Keratinocyte (primary cell): ENCODE results near the gene ENKD1. TPM values are rescaled to one million over a fixed set of nuclear protein-coding genes. Genes with fewer than 3 reads are reported as not detected.

Experiments used
- DNase-seq: peaks from one replicate; pipeline ENCODE4 v3.0.0-alpha.2; 2011; ENCODE audit warnings: low read depth, missing footprints, low spot score
- FAIRE-seq: peaks from 2 replicates; lab custom pipeline; 2011; peaks lifted over from hg19 to GRCh38; lab: Jason Lieb, UNC
- H2AFZ ChIP-seq: 2 replicates; pipeline ENCODE4 v1.6.0; 2012; ENCODE audit warnings: low read length, control low read depth, inconsistent platforms; ENCODE audit not compliant: control insufficient read depth
- H3K27ac ChIP-seq: 2 replicates; pipeline ENCODE4 v1.5.1; 2011; ENCODE audit warnings: low read length; ENCODE audit not compliant: control insufficient read depth, insufficient read depth
- H3K27me3 ChIP-seq: 3 replicates; pipeline ENCODE4 v1.6.0; 2011; ENCODE audit warnings: low read length; ENCODE audit not compliant: control insufficient read depth, insufficient read depth; ENCODE audit errors: extremely low read depth
- H3K36me3 ChIP-seq, 2 experiments: 2 replicates in 1 of 2; 3 replicates in 1 of 2; pipeline ENCODE4 v1.5.1; 2011; ENCODE audit warnings: low read length in 2 of 2, mild to moderate bottlenecking in 1 of 2; ENCODE audit not compliant: control insufficient read depth in 2 of 2, insufficient read depth in 2 of 2; ENCODE audit errors: extremely low read depth in 1 of 2
- H3K4me1 ChIP-seq: 3 replicates; pipeline ENCODE4 v1.5.1; 2011; ENCODE audit warnings: low read length; ENCODE audit not compliant: control insufficient read depth, insufficient read depth; ENCODE audit errors: extremely low read depth
- H3K4me2 ChIP-seq: 3 replicates; pipeline ENCODE4 v1.6.0; 2011; ENCODE audit warnings: low read depth, low read length; ENCODE audit not compliant: control insufficient read depth, insufficient read depth; ENCODE audit errors: extremely low read depth
- H3K4me3 ChIP-seq, 3 experiments: fragments of 200-600 bp in 1 of 3; sonication (generic) in 1 of 3; 2 replicates in 2 of 3; 3 replicates in 1 of 3; pipeline ENCODE4 v1.5.1; 2011 to 2016; ENCODE audit warnings: low read length in 3 of 3, mild to moderate bottlenecking in 3 of 3, control low read depth in 2 of 3, inconsistent platforms in 1 of 3, low read depth in 1 of 3, mixed read lengths in 1 of 3, mixed run types in 1 of 3, moderate library complexity in 1 of 3; ENCODE audit not compliant: control insufficient read depth in 2 of 3, insufficient read depth in 2 of 3; ENCODE audit errors: extremely low read depth in 1 of 3
- H3K79me2 ChIP-seq: 2 replicates; pipeline ENCODE4 v1.6.0; 2012; ENCODE audit warnings: low read length; ENCODE audit not compliant: control insufficient read depth, insufficient read depth
- H3K9ac ChIP-seq: 3 replicates; pipeline ENCODE4 v1.6.0; 2011; ENCODE audit warnings: low read length; ENCODE audit not compliant: control insufficient read depth, insufficient read depth; ENCODE audit errors: extremely low read depth
- H3K9me1 ChIP-seq: 3 replicates; pipeline ENCODE4 v1.6.0; 2011; ENCODE audit warnings: low read length; ENCODE audit not compliant: control insufficient read depth, insufficient read depth; ENCODE audit errors: extremely low read depth
- H3K9me3 ChIP-seq: 2 replicates; pipeline ENCODE4 v1.5.1; 2012; ENCODE audit warnings: low read depth, low read length; ENCODE audit not compliant: control insufficient read depth
- H4K20me1 ChIP-seq: 3 replicates; pipeline ENCODE4 v1.6.0; 2011; ENCODE audit warnings: low read length; ENCODE audit not compliant: control insufficient read depth, insufficient read depth; ENCODE audit errors: extremely low read depth
- CTCF ChIP-seq, 3 experiments: IDR thresholded peaks in 1 of 3; conservative IDR thresholded peaks in 1 of 3; optimal IDR thresholded peaks in 1 of 3; 2 replicates in 2 of 3; 3 replicates in 1 of 3; pipeline versions ENCODE3 to v1.5.1; 2011; ENCODE audit warnings: low read length in 3 of 3, mild to moderate bottlenecking in 3 of 3, moderate library complexity in 2 of 3, control low read depth in 1 of 3, inconsistent platforms in 1 of 3; ENCODE audit not compliant: insufficient read depth in 2 of 3; ENCODE audit errors: extremely low read depth in 1 of 3
- EZH2 ChIP-seq: IDR thresholded peaks from one replicate; pipeline ENCODE4 v1.6.1; 2012; ENCODE audit warnings: inconsistent platforms, mild to moderate bottlenecking, low read length, moderate library complexity
- dilution Hi-C: fragments of 300-500 bp; cut with MboI; formaldehyde crosslinking; loops from one replicate; pipeline ENCODE4 v1.7.0; 2020; ENCODE audit warnings: low sequenced_read_pairs; ENCODE audit not compliant: extremely low pct_ligation_motif_present
- polyA plus RNA-seq, 5 experiments: library from polyadenylated mRNA; depleted of rRNA in 3 of 5; stranded (reverse) in 3 of 5; stranded (forward) in 1 of 5; unstranded in 1 of 5; fragments of >200 nt; gene quantifications; 1 replicate in 1 of 5; 2 replicates in 3 of 5; 3 replicates in 1 of 5; pipeline versions ENCODE4 v1.2.1 to v1.2.3, GENCODE V29; 2011 to 2012; ENCODE audit warnings: missing spikeins in 2 of 5, low read depth in 1 of 5, low replicate concordance in 1 of 5

ENKD1 gene
- polyA plus RNA-seq, 1 donor (not counting 4 experiments of a cell fraction or from before 2014, with no cell fraction given) = 4.4 TPM

GRCh38 chr16:67685388-67686112, 19.0 kb upstream of the ENKD1 start:
- dilution Hi-C loops = no loop called here
- Histone ChIP-seq H3K27me3 (no peaks in the 10 kb centered on the region), H3K4me3 (no peak overlapping the region), H3K4me2 (no peak overlapping the region), H3K79me2 (peaks cover 4% of the 10 kb centered on the region), H3K4me1 (peaks cover 9% of the 10 kb centered on the region), H3K27ac (no peak overlapping the region), H3K9ac (no peak overlapping the region), H4K20me1 (no peaks in the 10 kb centered on the region), H3K9me3 (no peaks in the 10 kb centered on the region), H3K36me3 (peaks cover 4 to 6% of the 10 kb centered on the region in 2 experiments), H2AFZ (no peak overlapping the region), H3K9me1 (no peaks in the 10 kb centered on the region)
- DNase-seq (no peak), FAIRE-seq (no peak)
- no peak for TF ChIP-seq CTCF (optimal IDR thresholded peaks at IDR 0.05 in 1 of 3, IDR thresholded peaks at IDR 0.05 in 1 of 3, conservative IDR thresholded peaks at IDR 0.05 in 1 of 3; ENCODE audit: extremely low read depth in 1 of 3, insufficient read depth in 2 of 3, low read length in 3 of 3)
- no peak for TF ChIP-seq EZH2

GRCh38 chr16:67683767-67684166, 17.2 kb upstream of the ENKD1 start:
- H3K4me3 ChIP-seq = no peak overlapping the region
- peaks cover 9% of the 10 kb centered on the region for H3K4me1 ChIP-seq
- TF ChIP-seq CTCF (optimal IDR thresholded peaks at IDR 0.05 in 1 of 3, IDR thresholded peaks at IDR 0.05 in 1 of 3, conservative IDR thresholded peaks at IDR 0.05 in 1 of 3; ENCODE audit: extremely low read depth in 1 of 3, insufficient read depth in 2 of 3, low read length in 3 of 3) (no peak), EZH2 (no peak)
- no peak overlapping the region for H2AFZ ChIP-seq
- FAIRE-seq (no peak), DNase-seq (no peak)
- H3K9me1 ChIP-seq = no peaks in the 10 kb centered on the region
- H4K20me1 ChIP-seq = no peaks in the 10 kb centered on the region
- H3K36me3 ChIP-seq = peaks cover 4 to 8% of the 10 kb centered on the region in 2 experiments
- H3K9ac ChIP-seq = no peak overlapping the region
- H3K79me2 ChIP-seq = peaks cover 4% of the 10 kb centered on the region
- no peak overlapping the region for H3K4me2 ChIP-seq
- H3K9me3 ChIP-seq = no peaks in the 10 kb centered on the region
- no peak overlapping the region for H3K27ac ChIP-seq
- dilution Hi-C loops = no loop called here
- H3K27me3 ChIP-seq = no peaks in the 10 kb centered on the region
